ENCODE data around the gene RPP21.

Gene RPP21

DNA sequence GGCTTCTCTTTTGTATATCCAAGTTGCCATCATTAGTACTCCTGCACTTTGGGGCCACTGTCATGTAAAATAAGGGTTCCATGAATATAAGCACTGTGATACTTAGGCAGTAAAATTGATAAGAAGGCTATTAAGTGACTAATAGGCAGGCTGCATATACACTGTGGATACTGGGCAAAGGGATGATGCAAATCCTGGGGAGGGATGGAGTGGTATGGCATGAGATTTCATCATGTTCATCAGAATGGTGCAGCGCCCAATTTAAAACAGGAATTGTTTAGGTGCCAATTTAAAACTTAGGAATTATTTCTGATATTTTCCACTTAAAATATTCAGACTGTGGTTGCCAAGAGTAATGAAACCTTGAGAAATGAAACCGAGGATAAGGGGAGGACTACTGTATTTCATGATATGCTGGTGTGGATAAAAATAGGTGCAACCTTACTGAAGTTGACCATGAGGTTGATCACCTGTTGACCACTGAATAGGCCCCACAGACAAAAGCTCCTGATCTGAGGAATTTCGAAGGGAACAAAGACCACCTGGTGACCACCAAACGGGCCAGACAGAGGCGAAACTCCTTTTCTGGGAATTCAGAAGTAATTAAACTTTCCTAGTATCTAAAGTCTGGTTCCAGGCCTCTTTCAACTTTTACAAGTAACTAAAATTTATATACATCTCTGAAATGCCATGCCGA is 23.1 kb upstream of the RPP21 start:
- no peak for DNase-seq (ENCODE audit: extremely low spot score)
- ChIA-PET CTCF (no interaction called here), POLR2A (no interaction called here)
- TF ChIP-seq, protein P1, sequence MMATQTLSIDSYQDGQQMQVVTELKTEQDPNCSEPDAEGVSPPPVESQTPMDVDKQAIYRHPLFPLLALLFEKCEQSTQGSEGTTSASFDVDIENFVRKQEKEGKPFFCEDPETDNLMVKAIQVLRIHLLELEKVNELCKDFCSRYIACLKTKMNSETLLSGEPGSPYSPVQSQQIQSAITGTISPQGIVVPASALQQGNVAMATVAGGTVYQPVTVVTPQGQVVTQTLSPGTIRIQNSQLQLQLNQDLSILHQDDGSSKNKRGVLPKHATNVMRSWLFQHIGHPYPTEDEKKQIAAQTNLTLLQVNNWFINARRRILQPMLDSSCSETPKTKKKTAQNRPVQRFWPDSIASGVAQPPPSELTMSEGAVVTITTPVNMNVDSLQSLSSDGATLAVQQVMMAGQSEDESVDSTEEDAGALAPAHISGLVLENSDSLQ (IDR thresholded peaks at IDR 0.05) = no peak
- TF ChIP-seq FOXK2 (IDR thresholded peaks at IDR 0.05) = no peak

DNA sequence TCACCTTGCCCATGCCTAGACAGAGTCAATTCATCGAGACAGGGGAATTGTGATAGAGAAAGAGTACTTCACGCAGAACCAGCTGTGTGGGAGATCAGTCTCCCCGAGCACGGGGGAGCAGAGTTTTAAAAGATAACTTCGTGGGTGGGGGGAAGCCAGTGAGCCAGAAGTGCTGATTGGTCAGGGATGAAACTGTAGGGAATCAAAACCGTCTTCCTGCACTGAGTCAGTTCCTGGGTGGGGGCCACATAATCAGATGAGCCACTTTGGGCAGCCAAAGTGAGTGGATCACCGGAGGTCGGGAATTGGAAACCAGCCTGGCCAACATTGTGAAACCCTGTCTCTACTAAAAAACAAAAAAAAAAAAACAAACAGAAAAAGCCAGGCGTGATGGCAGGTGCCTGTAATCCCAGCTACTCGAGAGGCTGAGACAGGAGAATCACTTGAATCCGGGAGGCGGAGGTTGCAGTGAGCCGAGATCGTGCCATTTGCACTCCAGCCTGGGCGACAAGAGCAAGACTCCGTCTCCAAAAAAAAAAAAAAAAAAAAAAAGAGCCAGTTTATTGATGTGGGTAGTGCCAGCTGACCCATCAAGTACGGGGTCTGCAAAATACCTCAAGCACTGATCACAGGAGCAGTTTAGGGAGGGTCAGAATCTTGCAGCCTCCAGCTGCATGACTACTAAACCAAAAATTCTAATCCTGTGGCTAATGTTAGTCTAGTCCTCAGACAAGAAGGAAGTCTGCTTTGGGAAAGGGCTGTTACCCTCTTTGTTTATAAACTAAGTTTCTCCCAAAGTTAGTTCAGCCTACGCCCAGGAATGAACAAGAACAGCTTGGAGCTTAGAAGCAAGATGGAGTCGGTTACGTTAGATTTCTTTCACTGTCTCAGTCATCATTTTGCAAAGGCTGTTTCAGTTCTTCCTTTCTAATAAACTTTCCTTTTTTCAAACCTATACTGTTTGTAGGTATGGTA is 22.1 kb upstream of the RPP21 start:
- DNase-seq (ENCODE audit: extremely low spot score) = no peak

DNA sequence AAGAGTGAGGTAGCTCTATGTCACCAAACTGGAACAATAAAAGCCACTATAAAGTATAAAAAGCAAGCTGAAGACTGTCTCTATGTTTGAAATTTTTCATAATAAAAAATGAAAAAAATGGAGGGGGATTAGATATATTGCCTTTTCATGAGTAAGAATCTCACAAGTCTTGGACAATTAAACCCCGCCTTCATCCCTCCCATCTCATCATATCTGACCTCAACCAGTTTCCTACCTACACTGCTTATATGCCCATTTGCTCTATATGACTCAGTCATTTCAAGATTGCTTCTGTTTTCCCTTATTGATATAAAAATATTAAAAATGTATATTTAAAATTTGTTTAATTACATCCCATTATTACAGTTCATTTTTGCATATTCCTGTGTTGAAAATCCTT is 21.1 kb upstream of the RPP21 start:
- no peak for DNase-seq (ENCODE audit: extremely low spot score)
- POLR2A ChIA-PET = no interaction called here
- TF ChIP-seq TARDBP (IDR thresholded peaks at IDR 0.05) (no peak), CTBP1 (IDR thresholded peaks at IDR 0.05; ENCODE audit: borderline replicate concordance) (no peak), FOXM1 (IDR thresholded peaks at IDR 0.05; ENCODE audit: borderline replicate concordance) (no peak)
- CTCF ChIA-PET = no interaction called here

More for the DNA sequence above, 22.1 kb upstream of the RPP21 start:
- no peak for TF ChIP-seq FOXA1 (IDR thresholded peaks at IDR 0.05)
- TF ChIP-seq SP1 (IDR thresholded peaks at IDR 0.05) = no peak
- TF ChIP-seq FOXM1 (IDR thresholded peaks at IDR 0.05; ENCODE audit: borderline replicate concordance) = no peak
- no peak for TF ChIP-seq BHLHE40 (IDR thresholded peaks at IDR 0.05; ENCODE audit: borderline replicate concordance)
- TF ChIP-seq CTBP1 (IDR thresholded peaks at IDR 0.05; ENCODE audit: borderline replicate concordance) = no peak
- TF ChIP-seq FOXK2 (IDR thresholded peaks at IDR 0.05) = no peak
- TF ChIP-seq ZNF384 (IDR thresholded peaks at IDR 0.05) = no peak
- TF ChIP-seq ELF4 (IDR thresholded peaks at IDR 0.05) = no peak
- no peak for TF ChIP-seq NFRKB (IDR thresholded peaks at IDR 0.05)
- TF ChIP-seq L3MBTL2 (conservative IDR thresholded peaks at IDR 0.05) = no peak
- TF ChIP-seq LEF1 (IDR thresholded peaks at IDR 0.05; ENCODE audit: borderline replicate concordance) = no peak
- TF ChIP-seq, protein P1 (IDR thresholded peaks at IDR 0.05) = no peak
- TF ChIP-seq HDGF (IDR thresholded peaks at IDR 0.05; ENCODE audit: borderline replicate concordance) = no peak
- CTCF ChIA-PET = interaction anchor here (0.7 kb wide), 2 partner anchors 8 to 104 kb away, joined by 6 to 7 read pairs; no protein-coding TSS in a partner anchor
- POLR2A ChIA-PET = no interaction called here

DNA sequence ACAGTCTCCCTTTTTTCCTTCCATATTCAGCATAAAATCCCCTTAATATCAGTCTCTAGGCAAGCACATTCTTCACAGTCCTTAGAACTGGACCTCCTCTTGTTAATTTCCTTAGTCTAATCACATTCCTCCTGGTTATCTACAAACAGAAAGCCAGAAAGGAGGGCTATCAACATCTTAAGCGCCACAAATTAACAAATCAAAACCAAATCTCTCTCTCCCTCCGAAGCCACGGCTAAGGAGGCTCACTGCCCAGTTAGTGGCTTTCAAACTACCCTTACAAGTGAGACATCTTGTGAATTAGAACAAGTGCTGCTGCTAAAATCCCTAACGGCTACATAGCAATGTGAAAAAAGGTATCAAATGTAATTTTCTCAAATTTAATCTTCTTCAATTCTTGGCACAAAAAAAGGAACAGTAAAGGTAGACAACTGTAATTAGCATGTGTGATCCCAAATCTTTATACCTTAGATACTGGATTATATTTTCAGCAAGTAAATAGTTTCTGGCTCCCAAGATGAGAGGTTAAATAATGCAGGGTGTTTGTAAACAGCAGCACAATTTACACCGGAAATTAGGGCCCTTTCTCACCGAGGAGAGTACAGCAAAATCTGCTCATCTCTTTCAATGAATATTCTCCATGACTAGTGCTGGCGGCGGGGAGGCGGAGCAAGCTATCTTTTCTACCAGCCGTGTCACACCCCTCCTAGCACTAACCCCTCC is 19.6 kb upstream of the RPP21 start:
- ChIA-PET POLR2A (interaction anchor here (0.6 to 2.6 kb wide), 11 partner anchors 8 to 112 kb away, joined by 3 to 20 read pairs (median 5); partner anchors contain the start of gene TRIM26), CTCF (interaction anchor here (1.0 to 1.1 kb wide), 2 partner anchors 105 to 106 kb away, joined by 3 to 4 read pairs; no protein-coding TSS in a partner anchor)
- peak; percentile 61 for DNase-seq (ENCODE audit: extremely low spot score)

DNA sequence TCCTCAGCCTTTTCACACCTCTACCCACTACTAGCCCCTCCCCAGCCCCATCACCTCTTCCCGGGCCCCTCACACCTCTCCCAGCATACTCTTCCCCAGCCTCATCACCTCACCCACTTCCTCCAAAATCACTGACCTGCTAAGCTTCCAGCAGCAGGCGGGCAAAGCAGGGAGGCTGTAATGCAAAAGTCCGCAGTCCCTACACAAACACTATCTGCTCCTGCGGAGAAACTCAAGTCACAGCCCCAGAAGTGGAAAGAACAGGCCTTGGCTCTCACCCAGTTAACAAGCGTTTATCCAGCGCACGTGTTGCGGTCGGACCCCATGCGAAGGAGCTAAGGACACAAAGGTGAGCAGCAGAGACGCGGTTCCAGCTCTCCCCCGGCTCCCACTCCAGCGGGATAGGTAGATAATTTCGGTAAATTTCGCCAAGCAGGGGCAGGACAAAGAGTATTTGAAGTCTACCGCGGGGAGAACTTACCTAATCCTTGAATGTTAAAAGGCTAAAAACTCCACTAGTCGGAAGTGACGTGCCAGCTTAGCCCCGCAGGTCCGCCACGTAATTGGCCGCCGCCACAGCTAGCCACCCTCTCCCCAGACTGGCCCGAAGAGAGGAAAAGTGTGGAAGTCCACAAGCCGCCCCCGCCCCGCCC is 19.0 kb upstream of the RPP21 start:
- TF ChIP-seq FOXK2 (IDR thresholded peaks at IDR 0.05) (no peak), L3MBTL2 (conservative IDR thresholded peaks at IDR 0.05) (peak; percentile 96)
- POLR2A ChIA-PET = interaction anchor here (0.5 to 2.6 kb wide), 19 partner anchors 9 to 381 kb away, joined by 3 to 20 read pairs (median 4); partner anchors contain the start of genes RPP21 and TRIM26
- DNase-seq (ENCODE audit: extremely low spot score) = peak; percentile 34

More for the DNA sequence above, 19.6 kb upstream of the RPP21 start:
- TF ChIP-seq NFRKB (IDR thresholded peaks at IDR 0.05) (no peak), L3MBTL2 (conservative IDR thresholded peaks at IDR 0.05) (no peak), BHLHE40 (IDR thresholded peaks at IDR 0.05; ENCODE audit: borderline replicate concordance) (no peak), ELF4 (IDR thresholded peaks at IDR 0.05) (no peak), SP1 (IDR thresholded peaks at IDR 0.05) (no peak), FOXA1 (IDR thresholded peaks at IDR 0.05) (no peak), ARNT (IDR thresholded peaks at IDR 0.05) (no peak), HDGF (IDR thresholded peaks at IDR 0.05; ENCODE audit: borderline replicate concordance) (no peak)

DNA sequence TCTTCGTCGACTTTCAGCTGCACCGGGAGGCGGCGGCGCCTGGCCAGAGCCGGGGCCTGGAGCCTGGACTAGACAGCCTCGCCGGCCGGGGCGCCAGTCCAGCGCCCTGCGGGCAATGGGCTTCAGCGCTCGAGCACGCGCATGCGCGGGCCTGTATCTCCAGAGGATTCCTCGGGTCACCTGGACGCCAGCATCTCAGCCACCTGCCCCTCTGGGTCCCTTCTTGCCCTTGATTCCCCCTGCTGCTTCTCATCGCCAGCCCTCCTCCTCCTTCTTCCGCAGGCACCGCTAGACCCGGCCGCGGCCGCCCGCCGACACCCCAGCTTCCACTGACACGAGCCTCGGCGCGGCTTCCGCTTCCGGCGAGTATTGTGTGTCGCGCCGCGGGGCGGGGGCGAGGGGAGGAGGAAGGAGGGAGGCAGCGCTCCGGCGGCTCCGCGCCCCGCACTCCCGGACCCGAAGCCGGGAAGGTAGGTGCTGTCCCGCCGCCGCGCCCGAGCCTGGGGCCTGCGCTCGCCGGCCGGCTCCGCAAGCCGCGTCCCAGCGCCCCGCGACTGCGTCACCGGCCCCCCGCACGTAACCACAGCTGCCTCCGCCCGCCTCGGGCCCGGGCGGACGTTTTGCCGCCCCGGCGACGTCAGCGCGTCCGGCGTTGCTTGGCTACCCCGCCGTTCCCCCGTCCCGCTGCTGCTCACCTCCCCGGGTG is 18.3 kb upstream of the RPP21 start, which contains the start of gene TRIM39:
Gene TRIM39 (plus strand): TSS at position 402 of the 706 bp plus-strand sequence. CDS start 2,391 bp downstream, outside the sequence.
- CTCF ChIA-PET = no interaction called here
- POLR2A ChIA-PET = interaction anchor here (0.8 to 2.6 kb wide), 15 partner anchors 10 to 233 kb away, joined by 3 to 20 read pairs (median 4); partner anchors contain the start of genes RPP21 and TRIM26
- peak; percentile 83 for DNase-seq (ENCODE audit: extremely low spot score)
- TF ChIP-seq LEF1 (IDR thresholded peaks at IDR 0.05; ENCODE audit: borderline replicate concordance) (peak; percentile 65; the same call in 1 of the 2 replicates), HDGF (IDR thresholded peaks at IDR 0.05; ENCODE audit: borderline replicate concordance) (no peak), CTBP1 (IDR thresholded peaks at IDR 0.05; ENCODE audit: borderline replicate concordance) (no peak), ZNF384 (IDR thresholded peaks at IDR 0.05) (no peak), L3MBTL2 (conservative IDR thresholded peaks at IDR 0.05) (no peak), BHLHE40 (IDR thresholded peaks at IDR 0.05; ENCODE audit: borderline replicate concordance) (no peak), FOXM1 (IDR thresholded peaks at IDR 0.05; ENCODE audit: borderline replicate concordance) (no peak), NFRKB (IDR thresholded peaks at IDR 0.05) (no peak), TARDBP (IDR thresholded peaks at IDR 0.05) (no peak), SP1 (IDR thresholded peaks at IDR 0.05) (no peak), SUZ12 (IDR thresholded peaks at IDR 0.05) (no peak), FOXK2 (IDR thresholded peaks at IDR 0.05) (no peak), ELF4 (IDR thresholded peaks at IDR 0.05) (peak; percentile 42; the same call in 1 of the 2 replicates), FOXA1 (IDR thresholded peaks at IDR 0.05) (no peak), ARNT (IDR thresholded peaks at IDR 0.05) (0 out of 2 replicates have a peak, but pooled peaks have one; percentile 29)
- TF ChIP-seq, protein P1 (IDR thresholded peaks at IDR 0.05) = no peak

More for the DNA sequence above, 19.0 kb upstream of the RPP21 start:
- CTCF ChIA-PET = interaction anchor here (1.0 to 1.1 kb wide), 2 partner anchors 105 to 107 kb away, joined by 3 to 4 read pairs; no protein-coding TSS in a partner anchor
